Hematopoietic multipotent progenitor cell (in vitro differentiated cells): ENCODE measurements around the gene CENPS. TPM values are rescaled to one million over a fixed set of nuclear protein-coding genes. Genes with fewer than 3 reads are reported as not detected.

Experiments
- DNase-seq, 3 donors: peaks; one replicate each; pipeline ENCODE4 v3.0.0-alpha.2; 2011 to 2015; ENCODE audit warnings: low read depth in 2 of 3, low spot score in 2 of 3
- total RNA-seq: library from RNA; depleted of rRNA; stranded (reverse); fragments of >200 nt; gene quantifications from one replicate; pipeline ENCODE4 v1.2.3, GENCODE V29; 2012

CENPS gene
- total RNA-seq, 1 donor = 9.4 TPM

DNA sequence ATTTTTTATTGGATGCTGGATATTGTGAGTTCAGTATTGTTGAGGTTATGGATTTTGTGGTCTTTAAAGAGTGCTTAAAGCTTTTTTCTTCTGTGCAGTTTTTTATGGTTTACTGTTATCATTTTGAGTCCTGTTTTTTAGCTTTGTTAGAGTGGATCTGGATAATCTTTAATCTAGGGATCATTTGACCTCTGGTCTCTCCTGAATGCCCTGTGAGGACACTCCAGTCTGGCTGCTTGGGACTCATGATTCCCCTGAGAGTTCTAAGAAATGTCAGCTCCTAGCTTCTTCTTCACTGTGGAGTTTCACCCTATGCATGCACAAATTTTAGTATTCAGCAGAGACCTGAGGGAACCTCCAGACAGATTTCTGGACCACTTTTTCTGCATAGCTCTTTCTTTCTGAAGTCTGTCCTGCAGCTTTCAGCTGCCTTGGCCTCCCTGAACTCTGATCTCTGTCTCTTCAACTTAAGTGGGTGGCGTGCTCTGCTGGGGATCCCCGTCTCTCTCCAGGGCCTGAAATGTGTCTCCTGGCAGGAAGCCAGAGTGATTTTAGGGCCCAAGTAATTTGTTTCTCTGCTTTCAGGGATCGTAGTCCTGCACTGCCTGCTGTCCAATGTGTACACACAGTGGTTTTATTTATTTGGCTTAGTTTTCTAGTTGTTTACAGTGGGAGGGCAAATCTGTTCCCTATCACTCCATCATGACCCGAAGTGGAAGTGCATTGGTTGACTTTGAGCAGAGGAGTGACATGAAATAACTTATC is 59.2 kb downstream of the CENPS start:
- no peak for DNase-seq

DNA sequence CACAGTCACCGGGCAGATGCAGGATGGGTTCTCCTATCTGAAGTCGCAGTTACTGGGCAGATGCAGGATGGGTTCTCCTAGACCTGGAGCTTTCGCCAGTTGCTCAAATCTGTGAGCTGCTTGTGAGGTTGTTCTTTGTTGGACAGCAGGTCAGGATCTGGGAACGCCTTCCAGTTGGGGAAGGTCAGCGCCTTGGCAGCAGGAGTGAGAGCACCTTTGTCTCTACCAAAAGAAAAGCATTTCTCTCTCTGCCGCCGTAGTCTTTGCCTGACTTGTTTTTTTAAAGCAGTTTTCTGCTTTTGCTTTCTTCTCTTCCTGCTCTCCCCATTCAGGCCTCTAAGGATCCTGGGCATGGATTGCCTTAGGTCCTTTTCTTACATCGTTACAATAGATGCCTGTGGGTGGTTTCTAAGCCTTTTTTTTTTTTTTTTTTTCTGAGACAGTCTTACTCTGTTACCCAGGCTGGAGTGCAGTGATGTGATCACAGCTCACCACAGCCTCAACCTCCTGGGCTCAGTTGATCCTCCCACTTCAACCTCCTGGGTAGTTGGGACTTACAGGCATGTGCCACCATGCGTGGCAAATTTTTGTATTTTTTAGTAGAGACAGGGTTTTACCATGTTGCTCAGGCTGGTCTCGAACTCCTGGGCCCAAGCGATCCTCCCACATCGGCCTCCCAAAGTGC is 60.2 kb downstream of the CENPS start:
- DNase-seq = no peak

Other genes with a start within 250 kb of the CENPS start
- gene KIF1B, start 219.9 kb upstream of the CENPS start, total RNA-seq = 8.1 TPM
- gene PGD, start 31.4 kb upstream of the CENPS start, total RNA-seq = 148 TPM
- 0.27 TPM for gene CORT, start 19.6 kb downstream of the CENPS start, total RNA-seq
- 36.6 TPM for gene DFFA, start 42.1 kb downstream of the CENPS start, total RNA-seq
- gene PEX14, start 44.5 kb downstream of the CENPS start, total RNA-seq = 22.6 TPM